ENCODE measurements around the gene ITSN1. TPM values are rescaled to one million over a fixed set of nuclear protein-coding genes. Genes with fewer than 3 reads are reported as not detected.

The ITSN1 gene
- total RNA-seq, 1 donor from 2014 or later: 41.9 TPM

DNA sequence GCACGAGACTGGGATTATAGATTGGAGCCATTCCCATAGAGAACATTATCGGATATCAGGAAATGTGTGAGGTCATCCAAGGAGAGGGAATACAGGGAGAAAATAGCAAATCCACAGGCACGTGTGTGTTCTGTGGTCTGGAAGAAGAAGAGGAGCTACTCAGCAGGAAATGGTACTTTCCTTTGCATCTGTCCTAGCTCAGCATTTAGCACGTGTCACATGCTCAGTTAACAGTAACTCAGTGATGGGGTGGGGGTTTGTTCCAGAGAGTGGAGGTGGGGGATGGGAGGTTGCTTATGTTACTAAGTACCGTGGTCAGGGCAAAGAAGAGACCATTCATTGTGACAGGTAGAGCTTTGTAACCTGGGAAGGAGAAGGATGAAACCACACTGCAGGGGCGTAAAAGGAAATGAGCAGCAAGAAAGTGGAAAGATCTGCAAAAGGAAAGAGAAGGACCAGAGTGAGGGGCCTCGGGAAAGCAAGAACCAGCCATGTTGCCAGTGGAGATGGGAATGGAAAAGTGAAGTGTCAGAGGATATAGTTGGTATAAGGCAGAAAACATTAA is 172.9 kb downstream of the ITSN1 start:
- no peak for DNase-seq

DNA sequence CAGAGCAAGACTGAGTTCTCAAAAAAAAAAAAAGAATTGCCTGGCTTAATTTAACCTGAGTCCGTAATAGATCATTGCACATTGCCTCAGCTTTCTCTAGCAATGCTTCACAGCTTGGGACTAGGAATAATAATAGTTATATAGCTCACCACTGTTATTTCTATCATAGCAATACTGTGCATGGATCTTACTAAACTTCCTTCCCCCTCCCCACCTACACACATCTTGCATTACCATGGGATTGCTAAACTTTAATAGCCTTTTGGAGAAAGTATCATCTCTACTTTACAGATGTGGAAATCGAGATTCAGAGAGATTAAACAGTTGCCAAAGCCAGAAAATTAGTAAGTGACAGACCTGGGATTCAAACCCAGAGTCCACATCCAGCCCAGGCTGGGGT is 173.9 kb downstream of the ITSN1 start:
- intact Hi-C loops (cut with micrococcal nuclease): no loop called here
- Histone ChIP-seq H3K9me3 (replicated peaks) (no peaks in the 10 kb centered on the region), H3K4me1 (peaks cover 16% of the 10 kb centered on the region), H3K27me3 (ENCODE audit: low read depth) (no peaks in the 10 kb centered on the region), H3K27ac (replicated peaks) (no peak overlapping the region), H3K36me3 (peaks cover 52% of the 10 kb centered on the region), H3K4me3 (no peak overlapping the region)
- TF ChIP-seq, protein P1, sequence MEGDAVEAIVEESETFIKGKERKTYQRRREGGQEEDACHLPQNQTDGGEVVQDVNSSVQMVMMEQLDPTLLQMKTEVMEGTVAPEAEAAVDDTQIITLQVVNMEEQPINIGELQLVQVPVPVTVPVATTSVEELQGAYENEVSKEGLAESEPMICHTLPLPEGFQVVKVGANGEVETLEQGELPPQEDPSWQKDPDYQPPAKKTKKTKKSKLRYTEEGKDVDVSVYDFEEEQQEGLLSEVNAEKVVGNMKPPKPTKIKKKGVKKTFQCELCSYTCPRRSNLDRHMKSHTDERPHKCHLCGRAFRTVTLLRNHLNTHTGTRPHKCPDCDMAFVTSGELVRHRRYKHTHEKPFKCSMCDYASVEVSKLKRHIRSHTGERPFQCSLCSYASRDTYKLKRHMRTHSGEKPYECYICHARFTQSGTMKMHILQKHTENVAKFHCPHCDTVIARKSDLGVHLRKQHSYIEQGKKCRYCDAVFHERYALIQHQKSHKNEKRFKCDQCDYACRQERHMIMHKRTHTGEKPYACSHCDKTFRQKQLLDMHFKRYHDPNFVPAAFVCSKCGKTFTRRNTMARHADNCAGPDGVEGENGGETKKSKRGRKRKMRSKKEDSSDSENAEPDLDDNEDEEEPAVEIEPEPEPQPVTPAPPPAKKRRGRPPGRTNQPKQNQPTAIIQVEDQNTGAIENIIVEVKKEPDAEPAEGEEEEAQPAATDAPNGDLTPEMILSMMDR (IDR thresholded peaks at IDR 0.05; ENCODE audit: borderline replicate concordance): no peak
- no peak for DNase-seq

More for the DNA sequence above, 172.9 kb downstream of the ITSN1 start:
- H3K27ac ChIP-seq (replicated peaks): no peak overlapping the region
- no peaks in the 10 kb centered on the region for H3K9me3 ChIP-seq (replicated peaks)
- peaks cover 46% of the 10 kb centered on the region for H3K36me3 ChIP-seq
- intact Hi-C loops (cut with micrococcal nuclease): no loop called here
- H3K4me1 ChIP-seq: peaks cover 25% of the 10 kb centered on the region
- no peak overlapping the region for H3K4me3 ChIP-seq
- TF ChIP-seq, protein P1 (IDR thresholded peaks at IDR 0.05; ENCODE audit: borderline replicate concordance): no peak
- no peaks in the 10 kb centered on the region for H3K27me3 ChIP-seq (ENCODE audit: low read depth)

DNA sequence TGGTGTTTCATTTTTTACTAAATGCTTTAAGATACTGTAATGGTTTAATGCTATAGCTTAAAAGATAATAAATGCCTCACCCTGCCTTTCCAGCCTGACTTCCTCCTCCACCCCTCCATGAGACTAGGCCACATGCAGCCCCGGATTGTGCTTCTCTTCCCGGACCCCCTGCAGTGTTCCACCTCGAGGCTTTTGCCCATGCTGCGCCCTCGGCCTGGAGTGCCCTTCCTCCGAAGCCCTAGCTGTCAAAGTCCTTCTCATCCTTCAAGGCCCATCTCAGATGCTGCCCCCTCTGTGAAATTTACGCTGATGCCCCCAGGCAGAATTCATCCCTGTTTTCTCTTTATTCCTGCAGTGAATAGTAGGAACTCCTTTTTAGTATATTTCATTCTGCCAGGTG is 174.8 kb downstream of the ITSN1 start:
- H3K27ac ChIP-seq (replicated peaks): no peak overlapping the region
- intact Hi-C loops (cut with micrococcal nuclease): no loop called here

DNA sequence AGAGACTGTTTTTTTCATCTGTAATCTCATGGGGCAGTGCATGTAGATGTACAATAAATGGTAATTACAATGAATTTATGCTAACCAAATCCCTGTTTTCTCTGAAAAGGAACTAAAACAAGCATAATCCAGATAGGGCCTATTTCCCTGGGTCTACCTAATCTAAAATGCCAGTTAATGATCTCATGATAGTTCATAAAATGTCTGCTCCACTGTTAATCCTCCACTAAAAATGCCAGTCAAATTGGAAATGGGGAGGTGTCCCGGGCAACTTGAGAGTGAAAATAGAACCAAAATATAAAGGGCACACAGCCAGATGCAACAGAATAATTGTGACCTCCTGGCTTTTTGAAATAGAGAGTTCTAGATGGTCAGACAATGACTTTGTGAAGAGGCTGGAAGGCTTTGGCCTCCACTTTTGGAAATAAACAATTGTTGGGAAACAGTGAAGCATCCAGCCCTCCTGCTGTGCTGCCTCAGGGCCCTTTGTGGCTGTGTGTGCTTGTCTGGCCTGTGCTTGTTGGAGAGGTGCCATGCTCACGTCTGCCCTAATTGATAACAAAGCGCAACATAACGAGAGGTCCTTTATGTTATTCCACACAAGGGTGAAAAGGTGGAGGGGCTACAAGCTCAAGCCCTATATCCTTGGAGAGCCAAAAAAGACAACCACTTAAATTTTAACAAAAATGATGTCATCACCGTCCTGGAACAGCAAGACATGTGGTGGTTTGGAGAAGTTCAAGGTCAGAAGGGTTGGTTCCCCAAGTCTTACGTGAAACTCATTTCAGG is 175.6 kb downstream of the ITSN1 start:
- no peak overlapping the region for H3K27ac ChIP-seq (replicated peaks)

More for the DNA sequence above, 174.8 kb downstream of the ITSN1 start:
- peaks cover 7% of the 10 kb centered on the region for H3K4me1 ChIP-seq
- H3K36me3 ChIP-seq: peaks cover 52% of the 10 kb centered on the region
- TF ChIP-seq, protein P1 (IDR thresholded peaks at IDR 0.05; ENCODE audit: borderline replicate concordance): no peak
- H3K4me3 ChIP-seq: no peak overlapping the region
- no peaks in the 10 kb centered on the region for H3K9me3 ChIP-seq (replicated peaks)
- no peaks in the 10 kb centered on the region for H3K27me3 ChIP-seq (ENCODE audit: low read depth)
- DNase-seq: no peak

DNA sequence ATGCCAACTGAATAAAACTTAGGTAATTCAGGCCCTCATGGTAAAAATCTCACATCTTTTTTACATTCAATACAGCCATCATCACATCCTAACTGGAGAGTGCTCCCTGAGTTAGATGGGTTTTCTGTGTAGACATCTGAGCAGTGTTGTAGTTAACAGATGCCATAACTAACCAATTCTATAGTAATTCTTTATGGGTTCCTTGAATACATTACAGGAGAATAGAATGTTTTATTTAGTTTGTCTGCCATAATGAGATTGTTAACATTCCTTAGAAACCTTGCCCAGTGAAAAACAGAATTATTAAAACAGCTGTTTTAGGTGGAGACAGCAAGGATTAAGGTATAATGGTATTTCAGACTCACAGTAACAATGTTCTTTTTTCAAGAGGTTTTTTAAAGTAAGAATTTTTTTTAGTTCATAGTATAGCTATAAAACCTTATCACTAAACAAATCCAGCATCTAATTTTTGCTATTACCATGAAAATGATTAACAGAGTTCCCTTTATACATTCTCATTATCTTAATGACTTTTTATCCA is 178.0 kb downstream of the ITSN1 start:
- intact Hi-C loops (cut with micrococcal nuclease): no loop called here
- H3K4me3 ChIP-seq: no peak overlapping the region
- no peaks in the 10 kb centered on the region for H3K27me3 ChIP-seq (ENCODE audit: low read depth)
- no peak for DNase-seq
- H3K4me1 ChIP-seq: peaks cover 10% of the 10 kb centered on the region
- H3K9me3 ChIP-seq (replicated peaks): no peaks in the 10 kb centered on the region
- H3K36me3 ChIP-seq: peaks cover 44% of the 10 kb centered on the region
- TF ChIP-seq, protein P1 (IDR thresholded peaks at IDR 0.05; ENCODE audit: borderline replicate concordance): no peak
- no peak overlapping the region for H3K27ac ChIP-seq (replicated peaks)

More for the DNA sequence above, 175.6 kb downstream of the ITSN1 start:
- intact Hi-C loops (cut with micrococcal nuclease): no loop called here
- no peaks in the 10 kb centered on the region for H3K9me3 ChIP-seq (replicated peaks)
- no peaks in the 10 kb centered on the region for H3K27me3 ChIP-seq (ENCODE audit: low read depth)
- no peak for DNase-seq
- peaks cover 7% of the 10 kb centered on the region for H3K4me1 ChIP-seq
- peaks cover 52% of the 10 kb centered on the region for H3K36me3 ChIP-seq
- H3K4me3 ChIP-seq: no peak overlapping the region
- TF ChIP-seq, protein P1 (IDR thresholded peaks at IDR 0.05; ENCODE audit: borderline replicate concordance): no peak
